GM12892 (cell line): Measurements from ENCODE around the gene FGF12.

Source experiments
- POLR2A ChIP-seq: IDR thresholded peaks from 2 replicates; pipeline ENCODE4 v1.6.1; 2011; ENCODE audit warnings: low read depth, low read length, control low read depth
- POLR2AphosphoS5 ChIP-seq: IDR thresholded peaks from 2 replicates; pipeline ENCODE4 v1.6.1; 2011; ENCODE audit warnings: low read depth, low read length, control low read depth

- TF ChIP-seq POLR2AphosphoS5, result no peak
- TF ChIP-seq POLR2A, result no peak
These were observed 361.8 kb downstream of the FGF12 start for GRCh38 chr3:192365571-192365970.
